Mesothelial cell of epicardium (in vitro differentiated cells): ENCODE data around the gene DIP2C. TPM values are rescaled to one million over a fixed set of nuclear protein-coding genes. Genes with fewer than 3 reads are reported as not detected.

Experiments
- DNase-seq, 2 experiments: peaks; one replicate each; pipeline ENCODE4 v3.0.0; 2021; ENCODE audit warnings: low spot score in 2 of 2; ENCODE audit not compliant: unreplicated experiment in 2 of 2
- H3K27ac Mint-ChIP-seq: 2 replicates; pipeline ENCODE4 v1.8.0; 2021; ENCODE audit warnings: mixed read lengths
- H3K27me3 Mint-ChIP-seq: 2 replicates; pipeline ENCODE4 v1.8.0; 2021; ENCODE audit warnings: low read depth, mixed read lengths
- H3K36me3 Mint-ChIP-seq: 2 replicates; pipeline ENCODE4 v1.8.0; 2021; ENCODE audit warnings: mixed read lengths
- H3K4me1 Mint-ChIP-seq: 2 replicates; pipeline ENCODE4 v1.8.0; 2021; ENCODE audit warnings: mixed read lengths
- H3K4me3 Mint-ChIP-seq: 2 replicates; pipeline ENCODE4 v1.8.0; 2021; ENCODE audit warnings: mild to moderate bottlenecking, moderate library complexity, mixed read lengths
- H3K9me3 Mint-ChIP-seq: 2 replicates; pipeline ENCODE4 v1.8.0; 2021; ENCODE audit warnings: mixed read lengths
- CTCF ChIP-seq: fragments of 200-600 bp; sonication (generic); IDR thresholded peaks from one replicate; pipeline ENCODE4 v1.5.0; 2021; ENCODE audit warnings: antibody characterized with exemption; ENCODE audit not compliant: unreplicated experiment
- total RNA-seq: library from RNA; stranded (reverse); gene quantifications from 3 replicates; pipeline ENCODE4 v1.2.1, GENCODE V29; 2021

The DIP2C gene
- total RNA-seq, 1 donor from 2014 or later = 30.3 TPM

- no peak for TF ChIP-seq CTCF
- no peak for DNase-seq
- H3K9me3 Mint-ChIP-seq = peaks cover 20% of the 10 kb centered on the region
Measured at GRCh38 chr10:677750-678661, 11.5 kb downstream of the DIP2C start.

GRCh38 chr10:677038-677437 lies 12.4 kb downstream of the DIP2C start:
- no peaks in the 10 kb centered on the region for H3K4me1 Mint-ChIP-seq
- no peak for TF ChIP-seq CTCF
- peaks cover 9% of the 10 kb centered on the region for H3K36me3 Mint-ChIP-seq
- no peak overlapping the region for H3K27ac Mint-ChIP-seq
- peaks cover 20% of the 10 kb centered on the region for H3K9me3 Mint-ChIP-seq
- DNase-seq = no peak
- H3K4me3 Mint-ChIP-seq = no peak overlapping the region
- no peaks in the 10 kb centered on the region for H3K27me3 Mint-ChIP-seq

More at GRCh38 chr10:677750-678661, 11.5 kb downstream of the DIP2C start:
- H3K36me3 Mint-ChIP-seq = peaks cover 9% of the 10 kb centered on the region
- H3K4me3 Mint-ChIP-seq = no peak overlapping the region
- H3K4me1 Mint-ChIP-seq = peaks cover 4% of the 10 kb centered on the region
- no peak overlapping the region for H3K27ac Mint-ChIP-seq
- no peaks in the 10 kb centered on the region for H3K27me3 Mint-ChIP-seq

GRCh38 chr10:676178-676577 lies 13.3 kb downstream of the DIP2C start:
- TF ChIP-seq CTCF = no peak
- Mint-ChIP-seq H3K27ac (no peak overlapping the region), H3K36me3 (peaks cover 9% of the 10 kb centered on the region), H3K4me1 (no peaks in the 10 kb centered on the region), H3K27me3 (no peaks in the 10 kb centered on the region), H3K4me3 (no peak overlapping the region), H3K9me3 (peaks cover 20% of the 10 kb centered on the region)
- no peak for DNase-seq

GRCh38 chr10:675532-675931 lies 13.9 kb downstream of the DIP2C start:
- Mint-ChIP-seq H3K27ac (no peak overlapping the region), H3K4me3 (no peak overlapping the region), H3K4me1 (no peaks in the 10 kb centered on the region), H3K27me3 (no peaks in the 10 kb centered on the region), H3K36me3 (peaks cover 13% of the 10 kb centered on the region), H3K9me3 (peaks cover 20% of the 10 kb centered on the region)
- DNase-seq = no peak
- no peak for TF ChIP-seq CTCF

- Mint-ChIP-seq H3K9me3 (peaks cover 20% of the 10 kb centered on the region), H3K27ac (no peak overlapping the region), H3K27me3 (no peaks in the 10 kb centered on the region), H3K36me3 (peaks cover 13% of the 10 kb centered on the region), H3K4me3 (no peak overlapping the region), H3K4me1 (no peaks in the 10 kb centered on the region)
- TF ChIP-seq CTCF = no peak
- no peak for DNase-seq
Measured at GRCh38 chr10:673492-673891, 16.0 kb downstream of the DIP2C start.
